IMR-90 (cell line): ENCODE data around the gene FOXC2. TPM values are rescaled to one million over a fixed set of nuclear protein-coding genes. Genes with fewer than 3 reads are reported as not detected.

Experiments used
- ATAC-seq: fragments of 200-7000 bp; cut with Tn5 transposase; 2 replicates; pipeline ENCODE4 v1.9.1; 2020; ENCODE audit warnings: low read depth, mild to moderate bottlenecking, moderate library complexity
- BruUV-seq: library from RNA; stranded (reverse); fragments of 400-500 nt; replicated peaks from 2 replicates; lab custom pipeline; 2021; lab: Mats Ljungman, UMichigan
- CTCF ChIA-PET: fragments of 300-600 bp; formaldehyde crosslinking; extraction: SDS; loops from one replicate; lab custom pipeline; 2021; ENCODE audit warnings: antibody characterized with exemption; lab: Yijun Ruan, JAX
- POLR2A ChIA-PET: fragments of 300-600 bp; sonication (Branson Sonifier 250); formaldehyde crosslinking; loops from one replicate; lab custom pipeline; 2022; ENCODE audit warnings: antibody characterized with exemption; ENCODE audit not compliant: unreplicated experiment; lab: Charles Lee
- DNase-seq: peaks from one replicate; pipeline ENCODE4 v3.0.0; 2013
- H2AFZ ChIP-seq: replicated peaks from 2 replicates; pipeline ENCODE3; 2013; ENCODE audit warnings: low read length, mild to moderate bottlenecking; ENCODE audit not compliant: poor library complexity
- H2AK5ac ChIP-seq: 2 replicates; pipeline ENCODE4 v1.6.1; 2013; ENCODE audit warnings: low read depth, low read length, inconsistent platforms
- H2AK9ac ChIP-seq: replicated peaks from 2 replicates; pipeline ENCODE3; 2013; ENCODE audit warnings: mild to moderate bottlenecking, low read depth, low read length, moderate library complexity; ENCODE audit not compliant: poor library complexity
- H2BK120ac ChIP-seq: 2 replicates; pipeline ENCODE4 v1.6.1; 2013; ENCODE audit warnings: low read depth, low read length, inconsistent platforms
- H2BK15ac ChIP-seq: 3 replicates; pipeline ENCODE4 v1.6.1; 2013; ENCODE audit warnings: low read depth, low read length, inconsistent platforms
- H2BK20ac ChIP-seq: 2 replicates; pipeline ENCODE4 v1.6.1; 2013; ENCODE audit warnings: low read depth, mild to moderate bottlenecking, inconsistent platforms, low read length, moderate library complexity
- H2BK5ac ChIP-seq: 2 replicates; pipeline ENCODE4 v1.6.1; 2013; ENCODE audit warnings: mild to moderate bottlenecking, low read depth, low read length, inconsistent platforms; ENCODE audit not compliant: poor library complexity, severe bottlenecking
- H3K14ac ChIP-seq: replicated peaks from 2 replicates; pipeline ENCODE4 v1.6.1; 2013; ENCODE audit warnings: low read depth, low read length, inconsistent platforms
- H3K18ac ChIP-seq: 2 replicates; pipeline ENCODE4 v1.6.1; 2013; ENCODE audit warnings: low read depth, low read length, control low read depth
- H3K23ac ChIP-seq: 2 replicates; pipeline ENCODE4 v1.6.1; 2013; ENCODE audit warnings: low read depth, low read length, inconsistent platforms
- H3K27ac ChIP-seq: 2 replicates; pipeline ENCODE4 v1.5.1; 2013; ENCODE audit warnings: mild to moderate bottlenecking, control low read depth, low read length; ENCODE audit not compliant: insufficient read depth
- H3K27me3 ChIP-seq: 2 replicates; pipeline ENCODE4 v1.6.1; 2013; ENCODE audit warnings: low read length; ENCODE audit not compliant: control insufficient read depth, insufficient read depth
- H3K36me3 ChIP-seq: 2 replicates; pipeline ENCODE4 v1.6.1; 2013; ENCODE audit warnings: low read length, mixed read lengths; ENCODE audit not compliant: control insufficient read depth, insufficient read depth
- H3K4ac ChIP-seq: 2 replicates; pipeline ENCODE4 v1.6.1; 2013; ENCODE audit warnings: low read depth, low read length, inconsistent platforms
- H3K4me1 ChIP-seq: 2 replicates; pipeline ENCODE4 v1.6.1; 2013; ENCODE audit warnings: low read length, mixed read lengths; ENCODE audit not compliant: control insufficient read depth, insufficient read depth
- H3K4me2 ChIP-seq: 2 replicates; pipeline ENCODE4 v1.6.1; 2013; ENCODE audit warnings: low read depth, mild to moderate bottlenecking, control low read depth, low read length, moderate library complexity
- H3K4me3 ChIP-seq: 2 replicates; pipeline ENCODE4 v1.5.1; 2013; ENCODE audit warnings: low read depth, mild to moderate bottlenecking, control low read depth, low read length, moderate library complexity; ENCODE audit not compliant: insufficient read depth
- H3K56ac ChIP-seq: 2 replicates; pipeline ENCODE4 v1.6.1; 2013; ENCODE audit warnings: low read length, inconsistent platforms; ENCODE audit not compliant: insufficient read depth; ENCODE audit errors: extremely low read depth
- H3K79me1 ChIP-seq, 2 experiments: 2 replicates each; pipeline ENCODE4 v1.6.1; 2013; ENCODE audit warnings: low read length in 2 of 2, inconsistent platforms in 1 of 2, low read depth in 1 of 2
- H3K9ac ChIP-seq: 2 replicates; pipeline ENCODE4 v1.6.1; 2013; ENCODE audit warnings: low read depth, low read length, control low read depth
- H3K9me1 ChIP-seq: 2 replicates; pipeline ENCODE4 v1.6.1; 2013; ENCODE audit warnings: low read length, inconsistent platforms; ENCODE audit not compliant: insufficient read depth
- H3K9me3 ChIP-seq: 2 replicates; pipeline ENCODE4 v1.6.1; 2013; ENCODE audit warnings: low read length; ENCODE audit not compliant: control insufficient read depth, insufficient read depth
- H4K20me1 ChIP-seq: 2 replicates; pipeline ENCODE4 v1.6.1; 2013; ENCODE audit warnings: low read length, inconsistent platforms; ENCODE audit not compliant: insufficient read depth
- H4K5ac ChIP-seq: 2 replicates; pipeline ENCODE4 v1.6.1; 2013; ENCODE audit warnings: mild to moderate bottlenecking, low read depth, low read length, control low read depth
- H4K8ac ChIP-seq, 2 experiments: 2 replicates each; pipeline ENCODE4 v1.6.1; 2013; ENCODE audit warnings: low read depth in 2 of 2, low read length in 2 of 2, control low read depth in 1 of 2, inconsistent platforms in 1 of 2
- H4K91ac ChIP-seq: 2 replicates; pipeline ENCODE4 v1.6.1; 2013; ENCODE audit warnings: low read depth, low read length, inconsistent platforms; ENCODE audit not compliant: insufficient read depth
- CEBPB ChIP-seq: IDR thresholded peaks from 2 replicates; pipeline ENCODE4 v1.6.1; 2012; ENCODE audit warnings: low read depth, low read length, improper control_type of control experiment
- FOS ChIP-seq: fragments of 150-350 bp; IDR thresholded peaks from 2 replicates; pipeline ENCODE4 v1.6.1; 2016; ENCODE audit warnings: low read depth, low read length
- MAFK ChIP-seq: IDR thresholded peaks from 2 replicates; pipeline ENCODE4 v1.6.1; 2012; ENCODE audit warnings: low read depth, low read length, improper control_type of control experiment
- POLR2A ChIP-seq: IDR thresholded peaks from 2 replicates; pipeline ENCODE4 v1.6.1; 2012; ENCODE audit warnings: mild to moderate bottlenecking, low read depth, low read length
- RAD21 ChIP-seq: IDR thresholded peaks from 2 replicates; pipeline ENCODE4 v1.6.1; 2012; ENCODE audit warnings: low read length, improper control_type of control experiment
- RCOR1 ChIP-seq: IDR thresholded peaks from 2 replicates; pipeline ENCODE4 v1.6.1; 2012; ENCODE audit warnings: mild to moderate bottlenecking, low read length, improper control_type of control experiment; ENCODE audit not compliant: insufficient replicate concordance
- WGBS, 2 experiments: methylation state at CpG; one replicate each; pipeline versions ENCODE4 v1.1.5 to v1.1.7; 2013; ENCODE audit warnings: missing lambda C conversion rate in 2 of 2; ENCODE audit not compliant: insufficient read length in 1 of 2; ENCODE audit errors: extremely low coverage in 2 of 2; 5-methylcytosine and 5-hydroxymethylcytosine counted together
- dilution Hi-C: fragments of 300-500 bp; cut with HindIII; formaldehyde crosslinking; loops from one replicate; pipeline ENCODE4 v1.14.3; 2018; ENCODE audit warnings: low sequenced_read_pairs; ENCODE audit not compliant: unreplicated experiment
- in situ Hi-C: fragments of 300-500 bp; cut with MboI; formaldehyde crosslinking; loops from 3 replicates; pipeline ENCODE4 v1.14.3; 2019; ENCODE audit warnings: low sequenced_read_pairs, inconsistent platforms, mixed read lengths
- intact Hi-C: fragments of 100-400 bp; cut with micrococcal nuclease; formaldehyde crosslinking; loops from 2 replicates; pipeline ENCODE4 v1.10.0; 2022
- polyA plus RNA-seq, 3 experiments: library from polyadenylated mRNA; depleted of rRNA; stranded (reverse); fragments of >200 nt; gene quantifications; 2 replicates each; pipeline ENCODE4 v1.2.3, GENCODE V29; 2012; ENCODE audit warnings: low replicate concordance in 1 of 3
- total RNA-seq: library from RNA; depleted of rRNA; stranded (reverse); fragments of >200 nt; gene quantifications from 2 replicates; pipeline ENCODE4 v1.2.3, GENCODE V29; 2012

Gene FOXC2
- total and polyA plus RNA-seq, 2 of the 4 experiments (the other 2 are of a cell fraction) = 0.90 to 6.4 TPM

DNA sequence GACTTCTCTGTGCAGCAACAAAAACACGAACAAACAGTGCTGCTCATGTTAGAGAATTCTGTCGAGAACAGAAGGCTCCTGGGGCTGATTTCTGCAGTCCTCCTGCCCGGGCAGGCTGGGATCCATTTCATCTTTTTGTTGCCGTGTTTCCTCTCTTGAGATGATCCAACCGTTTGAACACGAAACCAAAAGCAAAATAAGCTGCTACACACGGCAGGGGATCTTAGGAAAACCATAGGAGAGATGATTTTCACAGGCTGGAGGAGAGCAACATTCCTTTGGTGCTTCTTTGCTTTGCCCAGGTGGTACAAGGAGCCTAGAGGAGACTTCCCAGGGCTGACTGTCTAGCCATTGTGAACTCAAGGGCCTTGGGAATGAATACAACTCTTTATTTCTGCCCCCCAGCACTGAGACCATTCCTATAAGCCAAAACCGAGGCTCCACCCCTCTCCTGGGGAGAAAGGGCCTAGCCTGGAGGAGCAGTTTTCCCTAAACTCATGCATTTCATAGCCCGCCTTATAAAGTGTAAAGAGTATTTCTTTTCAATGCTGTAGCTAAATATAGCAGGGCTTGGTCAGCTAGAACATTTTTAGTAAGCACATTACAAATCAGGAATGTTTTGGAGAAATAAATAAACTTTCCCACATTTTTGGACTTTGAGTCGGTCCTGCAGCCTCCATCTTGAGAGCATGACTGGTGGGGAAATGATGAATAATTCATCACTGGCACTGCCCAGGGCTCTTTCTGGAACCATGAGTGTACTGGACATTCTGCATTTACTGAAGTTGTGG is 19.4 kb downstream of the FOXC2 start:
- in situ Hi-C loops = loop anchor here (10.0 kb wide), 1 partner anchor 169 kb away; no protein-coding TSS in a partner anchor
- Histone ChIP-seq H3K14ac (peak overlapping the region; percentile 85), H4K5ac (peak overlapping the region; percentile 77), H2BK20ac (peak overlapping the region; percentile 96), H3K56ac (peak overlapping the region; percentile 80), H3K23ac (peak overlapping the region; percentile 96), H3K27me3 (no peaks in the 10 kb centered on the region), H3K9ac (peak overlapping the region; percentile 39; the same call in 1 of the 2 replicates), H2AFZ (peak overlapping the region; percentile 70), H3K4me1 (peaks cover 47% of the 10 kb centered on the region), H2BK120ac (peak overlapping the region; percentile 96), H3K27ac (peak overlapping the region; percentile 72), H3K4me3 (peak overlapping the region; percentile 1; the same call in 1 of the 2 replicates), H3K9me3 (no peaks in the 10 kb centered on the region), H2BK15ac (peak overlapping the region; percentile 80; the same call in 2 of the 3 replicates), H4K20me1 (peaks cover 3% of the 10 kb centered on the region; the same call in 1 of the 2 replicates), H3K4me2 (peak overlapping the region; percentile 66), H3K79me1 (peaks cover 31 to 64% of the 10 kb centered on the region in 2 experiments), H3K18ac (peak overlapping the region; percentile 89), H4K91ac (peak overlapping the region; percentile 92), H2AK9ac (peak overlapping the region; percentile 86), H2AK5ac (peak overlapping the region; percentile 99), H4K8ac (peak overlapping the region; percentile 12 to 92; a peak in 3 of 4 replicates), H3K4ac (peak overlapping the region; percentile 94), H3K9me1 (peaks cover 46% of the 10 kb centered on the region), H2BK5ac (peak overlapping the region; percentile 96), H3K36me3 (peaks cover 3% of the 10 kb centered on the region; the same call in 1 of the 2 replicates)
- CTCF ChIA-PET = interaction anchor here (0.7 kb wide), 1 partner anchor 474 kb away, joined by 3 read pairs; no protein-coding TSS in a partner anchor
- POLR2A ChIA-PET = no interaction called here
- WGBS, 2 experiments = 59% methylated on average over 3 of the region's 10 CpGs; no CpG with 5 or more reads in 1 of the 2 experiments
- dilution Hi-C loops = no loop called here
- peak; percentile 93 for DNase-seq
- no TSS peak for BruUV-seq
- ATAC-seq = peak; percentile 64
- peak; percentile 19 for TF ChIP-seq RCOR1
- no peak for TF ChIP-seq CEBPB
- TF ChIP-seq MAFK = peak; percentile 66
- peak; percentile 62 for TF ChIP-seq FOS
- TF ChIP-seq RAD21 = peak; percentile 20; the same call in 1 of the 2 replicates
- peak; percentile 56; the same call in 1 of the 2 replicates for TF ChIP-seq POLR2A
- intact Hi-C loops = no loop called here
